ENCODE data around the gene SLC23A2.

- TF ChIP-seq POLR2A (IDR thresholded peaks at IDR 0.05), result no peak
- TF ChIP-seq, protein P1, sequence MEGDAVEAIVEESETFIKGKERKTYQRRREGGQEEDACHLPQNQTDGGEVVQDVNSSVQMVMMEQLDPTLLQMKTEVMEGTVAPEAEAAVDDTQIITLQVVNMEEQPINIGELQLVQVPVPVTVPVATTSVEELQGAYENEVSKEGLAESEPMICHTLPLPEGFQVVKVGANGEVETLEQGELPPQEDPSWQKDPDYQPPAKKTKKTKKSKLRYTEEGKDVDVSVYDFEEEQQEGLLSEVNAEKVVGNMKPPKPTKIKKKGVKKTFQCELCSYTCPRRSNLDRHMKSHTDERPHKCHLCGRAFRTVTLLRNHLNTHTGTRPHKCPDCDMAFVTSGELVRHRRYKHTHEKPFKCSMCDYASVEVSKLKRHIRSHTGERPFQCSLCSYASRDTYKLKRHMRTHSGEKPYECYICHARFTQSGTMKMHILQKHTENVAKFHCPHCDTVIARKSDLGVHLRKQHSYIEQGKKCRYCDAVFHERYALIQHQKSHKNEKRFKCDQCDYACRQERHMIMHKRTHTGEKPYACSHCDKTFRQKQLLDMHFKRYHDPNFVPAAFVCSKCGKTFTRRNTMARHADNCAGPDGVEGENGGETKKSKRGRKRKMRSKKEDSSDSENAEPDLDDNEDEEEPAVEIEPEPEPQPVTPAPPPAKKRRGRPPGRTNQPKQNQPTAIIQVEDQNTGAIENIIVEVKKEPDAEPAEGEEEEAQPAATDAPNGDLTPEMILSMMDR (IDR thresholded peaks at IDR 0.05), result no peak
- no peak for TF ChIP-seq EP300 (IDR thresholded peaks at IDR 0.05)
These were observed 77.3 kb downstream of the SLC23A2 start for GRCh38 chr20:4924032-4924431.

Data from suprapubic skin (tissue), 3 donors.